Chondrocyte (in vitro differentiated cells): ENCODE measurements around the gene SMIM35. TPM values are rescaled to one million over a fixed set of nuclear protein-coding genes. Genes with fewer than 3 reads are reported as not detected.

Experiments
- DNase-seq: peaks from one replicate; pipeline ENCODE4 v3.0.0; 2021; ENCODE audit warnings: mixed read lengths, low spot score
- H3K27ac Mint-ChIP-seq: one replicate; pipeline ENCODE4 v1.8.0; 2021; ENCODE audit warnings: mild to moderate bottlenecking, moderate library complexity, mixed read lengths; ENCODE audit not compliant: unreplicated experiment
- H3K27me3 Mint-ChIP-seq: 2 replicates; pipeline ENCODE4 v1.8.0; 2021; ENCODE audit warnings: low read depth, mixed read lengths
- H3K36me3 Mint-ChIP-seq: 2 replicates; pipeline ENCODE4 v1.8.0; 2021; ENCODE audit warnings: low read depth, mixed read lengths
- H3K4me1 Mint-ChIP-seq: 2 replicates; pipeline ENCODE4 v1.8.0; 2021; ENCODE audit warnings: low read depth, mild to moderate bottlenecking, mixed read lengths
- H3K4me3 Mint-ChIP-seq: one replicate; pipeline ENCODE4 v1.8.0; 2021; ENCODE audit warnings: mild to moderate bottlenecking, moderate library complexity, mixed read lengths; ENCODE audit not compliant: unreplicated experiment
- H3K9me3 Mint-ChIP-seq: 2 replicates; pipeline ENCODE4 v1.8.0; 2021; ENCODE audit warnings: low read depth, mixed read lengths
- CTCF ChIP-seq: fragments of 200-600 bp; sonication (generic); IDR thresholded peaks from 2 replicates; pipeline ENCODE4 v1.5.0; 2021; ENCODE audit warnings: antibody characterized with exemption, mild to moderate bottlenecking, moderate library complexity
- total RNA-seq: library from RNA; stranded (reverse); gene quantifications from 3 replicates; pipeline ENCODE4 v1.2.1, GENCODE V29; 2021

Gene SMIM35
- total RNA-seq, 1 donor from 2014 or later, result not detected

GRCh38 chr11:118073554-118073953 is 13.2 kb downstream of the SMIM35 start:
- Mint-ChIP-seq H3K9me3 (no peaks in the 10 kb centered on the region), H3K36me3 (no peaks in the 10 kb centered on the region), H3K27ac (no peak overlapping the region), H3K4me1 (no peaks in the 10 kb centered on the region), H3K4me3 (no peak overlapping the region), H3K27me3 (peaks cover 27% of the 10 kb centered on the region)
- no peak for TF ChIP-seq CTCF
- DNase-seq, result no peak

DNA sequence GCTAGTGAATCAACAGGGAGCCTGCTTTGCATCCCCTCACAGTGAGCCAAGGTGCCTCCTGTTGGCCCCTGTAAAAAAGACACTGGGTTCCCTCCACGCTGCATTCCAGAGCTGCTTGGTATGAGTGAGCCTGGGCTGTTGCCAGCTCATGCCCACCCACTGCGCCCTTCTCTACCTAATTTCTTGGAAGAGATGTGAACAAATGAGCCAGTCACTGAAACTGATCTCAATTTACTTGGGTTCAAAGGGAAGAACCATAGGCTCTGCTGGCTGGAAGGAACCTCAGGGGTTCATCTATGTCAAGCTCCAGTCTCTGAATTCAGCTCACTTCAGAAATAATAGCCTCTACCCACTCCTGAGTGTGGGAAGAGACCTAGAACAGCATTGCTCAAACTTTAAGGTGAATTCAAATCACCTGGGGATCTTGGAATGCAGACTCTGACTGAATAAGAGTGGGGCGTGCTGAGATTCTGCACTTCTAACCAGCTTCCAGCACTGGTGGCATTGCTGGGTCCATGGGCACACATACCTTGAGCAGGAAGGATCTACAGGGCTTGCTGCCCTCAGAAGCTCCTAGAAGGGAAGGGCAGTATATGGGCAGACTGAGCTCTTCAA is 15.2 kb downstream of the SMIM35 start:
- H3K36me3 Mint-ChIP-seq, result no peaks in the 10 kb centered on the region
- DNase-seq, result no peak
- TF ChIP-seq CTCF, result no peak
- H3K27me3 Mint-ChIP-seq, result peaks cover 19% of the 10 kb centered on the region
- no peaks in the 10 kb centered on the region for H3K9me3 Mint-ChIP-seq
- H3K4me3 Mint-ChIP-seq, result no peak overlapping the region
- H3K27ac Mint-ChIP-seq, result no peak overlapping the region
- H3K4me1 Mint-ChIP-seq, result no peaks in the 10 kb centered on the region

- H3K9me3 Mint-ChIP-seq, result no peaks in the 10 kb centered on the region
- H3K36me3 Mint-ChIP-seq, result no peaks in the 10 kb centered on the region
- H3K4me1 Mint-ChIP-seq, result no peaks in the 10 kb centered on the region
- peaks cover 16% of the 10 kb centered on the region for H3K27me3 Mint-ChIP-seq
- no peak for DNase-seq
- H3K4me3 Mint-ChIP-seq, result no peak overlapping the region
- H3K27ac Mint-ChIP-seq, result no peak overlapping the region
- TF ChIP-seq CTCF, result no peak
Observed at GRCh38 chr11:118068945-118069612, 17.7 kb downstream of the SMIM35 start.

DNA sequence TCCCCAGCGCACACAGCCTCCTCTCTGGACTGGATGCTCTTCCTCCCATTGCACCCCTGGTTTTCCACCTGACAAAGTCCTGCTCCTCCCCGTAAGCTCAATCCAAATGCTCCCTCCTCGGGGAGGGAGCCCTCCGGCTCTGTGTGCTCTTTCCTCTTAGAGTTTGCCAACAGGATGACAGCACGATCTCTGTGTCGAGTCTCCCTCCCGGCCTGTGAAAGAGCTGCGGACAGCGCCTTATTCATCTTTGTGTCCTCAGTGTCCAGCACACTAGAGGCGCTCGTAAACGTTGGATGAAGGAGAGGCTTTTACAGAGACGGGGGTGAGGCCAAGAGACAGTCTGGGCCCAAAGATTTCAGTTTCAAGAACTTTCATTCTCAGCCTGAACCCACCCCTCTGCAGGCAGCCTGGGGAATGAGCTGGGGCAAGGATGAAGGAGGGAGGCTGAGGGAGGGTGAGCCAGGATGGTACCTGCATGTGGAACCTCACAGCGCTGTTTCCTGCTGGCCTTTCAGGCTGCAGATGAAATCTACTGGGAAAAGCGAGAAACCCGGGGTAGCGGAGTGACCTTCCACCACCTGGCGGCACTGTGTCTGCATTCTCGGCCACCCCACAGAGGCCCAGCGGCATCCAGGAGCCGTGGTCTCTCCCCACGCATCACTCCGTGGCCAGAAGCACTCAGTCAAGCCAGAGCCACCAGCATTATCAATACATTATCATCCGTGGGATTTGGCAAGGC is 18.4 kb downstream of the SMIM35 start:
- no peak for TF ChIP-seq CTCF
- H3K4me3 Mint-ChIP-seq, result no peak overlapping the region

DNA sequence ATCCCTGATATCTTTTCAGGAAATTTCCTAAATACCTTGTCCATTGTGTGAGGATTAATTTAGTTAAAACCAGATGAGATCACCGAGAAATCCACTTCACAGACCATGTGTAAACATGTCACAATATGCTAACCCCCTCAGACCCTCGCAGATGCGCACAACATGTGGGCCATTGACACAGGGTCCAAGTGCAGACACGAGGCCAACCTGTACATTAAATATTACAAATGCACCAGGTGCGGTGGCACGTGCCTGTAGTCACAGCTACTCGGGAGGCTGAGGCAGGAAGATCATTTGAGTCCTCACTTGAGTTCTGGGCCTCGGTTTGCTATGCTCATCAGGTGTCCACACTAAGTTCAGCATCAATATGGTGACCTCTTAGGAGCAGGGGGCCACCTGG is 19.8 kb downstream of the SMIM35 start:
- Mint-ChIP-seq H3K36me3 (no peaks in the 10 kb centered on the region), H3K4me3 (no peak overlapping the region), H3K4me1 (no peaks in the 10 kb centered on the region), H3K9me3 (no peaks in the 10 kb centered on the region), H3K27ac (no peak overlapping the region), H3K27me3 (peaks cover 28% of the 10 kb centered on the region)
- no peak for TF ChIP-seq CTCF
- DNase-seq, result no peak

More for the DNA sequence above, 18.4 kb downstream of the SMIM35 start:
- Mint-ChIP-seq H3K9me3 (no peaks in the 10 kb centered on the region), H3K27me3 (peaks cover 23% of the 10 kb centered on the region), H3K27ac (no peak overlapping the region), H3K36me3 (no peaks in the 10 kb centered on the region), H3K4me1 (no peaks in the 10 kb centered on the region)
- no peak for DNase-seq
